HG02840 (cell line): ENCODE results near the gene ODAD3.
A peak's percentile ranks its signal among the peaks of the same experiment; 100 is the strongest.
"Not testable (repeated sequence)": the region's sequence is repeated elsewhere in the genome, so short reads cannot be mapped to it uniquely, and the experiment has no call there.

Experiments
- ATAC-seq: cut with Tn5 transposase; IDR thresholded peaks from one replicate; pipeline ENCODE4 v1.9.1; 2021; ENCODE audit warnings: mild to moderate bottlenecking, moderate library complexity, moderate number of reproducible peaks; ENCODE audit not compliant: unreplicated experiment, low FRiP score

ODAD3 gene

GRCh38 chr19:11435057-11435832 lies at the start of gene ODAD3, which contains the start of gene PRKCSH:
TSS of gene ODAD3 (minus strand) at chr19:11435121. CDS start at chr19:11435016, 105 bp downstream.
TSS of gene PRKCSH (plus strand) at chr19:11435635. CDS start at chr19:11436118, 483 bp downstream.
- ATAC-seq: peak; percentile 89

GRCh38 chr19:11483366-11484111 lies 48.6 kb upstream of the ODAD3 start:
- ATAC-seq: no peak

GRCh38 chr19:11482384-11483050 lies 47.6 kb upstream of the ODAD3 start:
- no peak for ATAC-seq

GRCh38 chr19:11481534-11482383 lies 46.8 kb upstream of the ODAD3 start:
- ATAC-seq: no peak

- no peak for ATAC-seq
Observed at GRCh38 chr19:11480715-11481533, 46.0 kb upstream of the ODAD3 start, which contains the start of gene ELAVL3. TSS of gene ELAVL3 (minus strand) at chr19:11481046. CDS start at chr19:11480608, 438 bp downstream.

- ATAC-seq: no peak
Observed at GRCh38 chr19:11479898-11480714, 45.2 kb upstream of the ODAD3 start.

GRCh38 chr19:11479090-11479897 lies 44.4 kb upstream of the ODAD3 start:
- ATAC-seq: no peak

GRCh38 chr19:11478167-11479089 lies 43.5 kb upstream of the ODAD3 start:
- ATAC-seq: no peak

- no peak for ATAC-seq
Observed at GRCh38 chr19:11475861-11476260, 40.9 kb upstream of the ODAD3 start.

GRCh38 chr19:11475343-11475742 lies 40.4 kb upstream of the ODAD3 start:
- not testable (repeated sequence) for ATAC-seq

GRCh38 chr19:11473725-11474124 lies 38.8 kb upstream of the ODAD3 start:
- ATAC-seq: no peak

GRCh38 chr19:11468266-11468845 lies 33.4 kb upstream of the ODAD3 start:
- ATAC-seq: not testable (repeated sequence)

GRCh38 chr19:11465600-11465999 lies 30.7 kb upstream of the ODAD3 start:
- ATAC-seq: no peak

GRCh38 chr19:11464333-11465265 lies 29.7 kb upstream of the ODAD3 start:
- no peak for ATAC-seq

- no peak for ATAC-seq
Observed at GRCh38 chr19:11463391-11463790, 28.5 kb upstream of the ODAD3 start.
